Adrenal gland (tissue), 5 donors: ENCODE data around the gene THBS4.

Experiments
- POLR2A ChIP-seq, 2 donors: fragments of 450-650 bp; IDR thresholded peaks; one replicate each; pipeline ENCODE4 v1.6.1; 2017; ENCODE audit warnings: antibody characterized with exemption in 2 of 2, mild to moderate bottlenecking in 2 of 2, moderate library complexity in 1 of 2
- TF ChIP-seq, protein P1 (sequence below), 6 experiments: fragments of 450-650 bp in 4 of 6; fragments of 200-600 bp in 2 of 6; sonication (generic) in 1 of 6; IDR thresholded peaks; 1 replicate in 5 of 6; 2 replicates in 1 of 6; pipeline versions ENCODE4 v1.5.1 to v1.8.0; 2016 to 2021; ENCODE audit warnings: antibody characterized with exemption in 6 of 6, mild to moderate bottlenecking in 2 of 6, moderate library complexity in 1 of 6
- donor health status: DM: no; HTN: no; CAD: no.

GRCh38 chr5:80109646-80110478 lies 74.7 kb downstream of the THBS4 start:
- TF ChIP-seq POLR2A (IDR thresholded peaks at IDR 0.05), result no peak
- TF ChIP-seq, protein P1, sequence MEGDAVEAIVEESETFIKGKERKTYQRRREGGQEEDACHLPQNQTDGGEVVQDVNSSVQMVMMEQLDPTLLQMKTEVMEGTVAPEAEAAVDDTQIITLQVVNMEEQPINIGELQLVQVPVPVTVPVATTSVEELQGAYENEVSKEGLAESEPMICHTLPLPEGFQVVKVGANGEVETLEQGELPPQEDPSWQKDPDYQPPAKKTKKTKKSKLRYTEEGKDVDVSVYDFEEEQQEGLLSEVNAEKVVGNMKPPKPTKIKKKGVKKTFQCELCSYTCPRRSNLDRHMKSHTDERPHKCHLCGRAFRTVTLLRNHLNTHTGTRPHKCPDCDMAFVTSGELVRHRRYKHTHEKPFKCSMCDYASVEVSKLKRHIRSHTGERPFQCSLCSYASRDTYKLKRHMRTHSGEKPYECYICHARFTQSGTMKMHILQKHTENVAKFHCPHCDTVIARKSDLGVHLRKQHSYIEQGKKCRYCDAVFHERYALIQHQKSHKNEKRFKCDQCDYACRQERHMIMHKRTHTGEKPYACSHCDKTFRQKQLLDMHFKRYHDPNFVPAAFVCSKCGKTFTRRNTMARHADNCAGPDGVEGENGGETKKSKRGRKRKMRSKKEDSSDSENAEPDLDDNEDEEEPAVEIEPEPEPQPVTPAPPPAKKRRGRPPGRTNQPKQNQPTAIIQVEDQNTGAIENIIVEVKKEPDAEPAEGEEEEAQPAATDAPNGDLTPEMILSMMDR (IDR thresholded peaks at IDR 0.05), result no peak
